Measurements from ENCODE around the gene ARHGAP6.

Gene ARHGAP6

GRCh38 chrX:11451151-11451550 is 214.6 kb downstream of the ARHGAP6 start:
- no peak for DNase-seq

GRCh38 chrX:11450354-11450753 is 215.4 kb downstream of the ARHGAP6 start:
- no peak for DNase-seq

DNA sequence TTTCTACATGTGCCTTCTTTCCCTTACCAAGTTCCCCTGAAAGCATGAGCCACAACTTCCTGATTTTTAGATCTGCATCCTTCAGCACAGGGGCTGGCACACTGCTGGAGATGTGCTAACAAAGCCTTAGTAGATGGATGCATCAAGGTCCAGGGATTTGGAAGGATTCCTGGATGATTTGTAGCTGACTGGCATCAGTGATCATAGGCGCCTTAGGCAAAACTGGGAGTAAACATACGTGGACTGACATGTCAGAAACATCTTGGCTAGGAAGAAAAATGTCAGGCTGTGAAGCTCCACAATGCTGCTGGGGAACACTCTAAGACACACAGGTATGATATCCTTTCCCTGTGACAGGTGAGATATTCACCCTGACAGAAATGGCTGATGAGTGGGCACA is 216.1 kb downstream of the ARHGAP6 start:
- DNase-seq = no peak

DNA sequence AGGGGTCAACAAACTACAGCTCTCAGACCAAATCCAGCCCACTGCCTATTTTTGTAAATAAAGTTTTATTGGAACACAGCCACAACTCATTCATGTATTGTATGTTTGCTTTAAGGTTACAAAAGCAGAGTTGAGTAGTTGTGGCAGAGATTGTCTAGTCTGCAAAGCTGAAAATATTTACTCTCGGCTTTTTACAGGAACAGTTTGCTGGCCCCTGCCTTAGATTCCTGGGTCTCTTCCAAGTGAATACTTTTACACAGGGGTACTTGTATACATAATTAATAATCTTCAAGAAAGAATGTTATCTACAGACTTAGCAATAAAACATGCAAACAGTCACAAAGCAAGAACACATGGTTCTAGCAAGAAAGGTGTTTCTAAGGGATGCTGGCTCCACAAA is 218.3 kb downstream of the ARHGAP6 start:
- no peak for DNase-seq

- DNase-seq = no peak
Measured at GRCh38 chrX:11446949-11447348, 218.8 kb downstream of the ARHGAP6 start.

- no peak for DNase-seq
Measured at GRCh38 chrX:11446336-11446735, 219.4 kb downstream of the ARHGAP6 start.

DNA sequence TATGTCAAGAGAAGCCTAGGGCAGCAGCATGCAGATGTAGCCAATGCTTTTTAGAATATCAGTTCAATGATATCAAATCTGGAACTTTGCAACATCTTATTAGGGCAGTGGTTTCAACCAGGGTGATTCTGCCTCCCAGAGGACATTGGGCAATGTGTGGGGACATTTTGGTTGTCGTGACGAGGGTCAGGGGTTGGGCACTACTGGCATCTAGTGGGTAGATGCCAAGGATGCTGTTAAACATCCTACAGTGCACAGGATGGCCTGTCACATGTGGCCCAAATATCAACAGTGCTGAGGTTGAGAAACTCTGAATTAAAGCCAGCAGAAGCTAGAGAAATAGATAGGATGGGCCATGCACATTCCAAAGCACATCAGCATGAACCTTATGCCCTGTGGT is 220.2 kb downstream of the ARHGAP6 start:
- DNase-seq = no peak

DNA sequence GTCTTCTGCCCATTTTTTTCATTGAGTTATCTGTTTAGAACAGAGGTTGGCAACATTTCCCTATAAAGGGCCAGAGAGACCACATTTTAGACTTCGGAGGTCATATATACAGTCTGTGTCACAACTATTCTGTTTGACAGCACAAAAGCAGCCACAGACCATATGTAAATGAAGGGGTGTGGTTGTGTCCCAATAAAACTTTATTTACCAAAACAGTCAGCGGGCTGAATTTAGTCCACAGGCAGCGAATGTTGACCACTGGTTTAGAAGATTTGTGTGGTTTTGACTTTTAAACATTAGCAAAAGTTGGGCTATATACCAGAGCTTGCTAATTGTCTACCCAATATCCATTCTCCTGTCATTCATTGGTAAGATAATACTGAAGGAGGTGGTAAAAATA is 221.7 kb downstream of the ARHGAP6 start:
- DNase-seq = no peak

DNA sequence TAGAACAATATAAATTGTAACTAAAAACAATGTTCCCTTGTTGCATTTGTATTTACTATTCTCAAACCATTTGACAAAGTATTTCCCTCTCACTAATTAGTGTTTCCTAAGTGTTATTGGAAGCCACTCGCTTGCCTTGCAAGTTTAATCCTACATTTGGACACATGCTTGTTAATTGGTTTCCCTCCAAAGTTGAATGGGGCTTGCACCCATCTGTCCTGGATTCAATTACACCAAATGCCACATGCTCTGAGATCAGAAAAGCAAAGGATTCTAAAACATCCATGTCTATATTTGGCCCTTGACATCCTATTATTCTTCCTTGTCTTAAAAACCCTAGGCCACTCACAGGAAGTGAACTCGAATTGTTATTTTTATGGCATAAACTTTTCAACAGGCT is 225.9 kb downstream of the ARHGAP6 start:
- no peak for DNase-seq

DNA sequence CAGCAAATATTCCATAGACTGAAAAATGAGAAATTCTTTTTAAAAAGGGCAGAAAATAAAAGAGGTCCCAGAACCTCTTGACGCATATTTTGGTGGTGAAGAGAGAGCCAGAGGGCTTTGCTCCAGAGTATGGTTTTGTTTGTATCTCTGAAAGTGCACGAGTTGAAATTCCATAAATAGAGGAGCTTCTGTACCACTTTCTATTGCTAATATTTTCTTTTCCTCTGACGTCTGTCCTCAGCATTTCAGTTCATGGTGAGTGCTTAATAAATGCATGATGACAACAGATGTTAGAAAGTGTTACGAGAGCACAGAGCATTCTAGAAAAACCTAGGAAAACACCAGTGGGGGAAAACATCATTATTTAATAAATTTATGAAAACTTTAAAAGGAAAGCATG is 227.0 kb downstream of the ARHGAP6 start:
- DNase-seq = no peak

- no peak for DNase-seq
Measured at GRCh38 chrX:11438380-11438723, 227.4 kb downstream of the ARHGAP6 start.

DNA sequence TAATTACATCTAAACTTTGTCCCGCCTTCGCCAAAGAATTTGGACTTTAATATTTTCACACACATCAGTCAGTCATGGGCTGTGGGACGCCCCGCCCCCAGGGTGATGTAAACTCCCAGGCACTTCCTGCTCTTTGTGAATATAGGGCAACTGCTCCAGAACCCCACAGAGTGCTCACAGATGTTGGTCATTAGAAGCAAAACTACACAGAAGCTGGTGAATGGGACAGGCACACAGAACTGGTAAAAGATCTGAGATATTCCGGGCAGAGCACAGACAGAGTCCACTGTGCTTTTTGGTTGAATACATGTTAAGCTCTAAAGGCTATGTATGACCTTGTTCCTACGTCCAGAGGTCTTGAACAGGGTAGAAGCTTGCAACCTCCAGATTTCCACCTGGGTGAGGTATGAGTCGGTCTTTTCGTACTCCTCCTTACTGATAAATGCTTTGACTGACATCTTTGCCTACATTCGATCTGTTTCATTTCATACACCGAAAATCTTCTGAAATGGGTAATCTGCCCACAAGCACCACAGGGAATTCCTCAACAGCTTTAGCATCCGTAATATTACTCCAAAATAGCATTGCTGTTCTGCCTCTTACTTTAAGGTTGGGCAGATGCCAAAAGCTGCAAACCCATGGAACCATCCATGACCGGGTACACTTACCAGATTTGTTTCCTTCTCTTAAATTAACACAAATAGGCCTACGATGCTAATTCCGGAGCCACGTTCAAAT is 227.9 kb downstream of the ARHGAP6 start:
- DNase-seq = no peak

DNA sequence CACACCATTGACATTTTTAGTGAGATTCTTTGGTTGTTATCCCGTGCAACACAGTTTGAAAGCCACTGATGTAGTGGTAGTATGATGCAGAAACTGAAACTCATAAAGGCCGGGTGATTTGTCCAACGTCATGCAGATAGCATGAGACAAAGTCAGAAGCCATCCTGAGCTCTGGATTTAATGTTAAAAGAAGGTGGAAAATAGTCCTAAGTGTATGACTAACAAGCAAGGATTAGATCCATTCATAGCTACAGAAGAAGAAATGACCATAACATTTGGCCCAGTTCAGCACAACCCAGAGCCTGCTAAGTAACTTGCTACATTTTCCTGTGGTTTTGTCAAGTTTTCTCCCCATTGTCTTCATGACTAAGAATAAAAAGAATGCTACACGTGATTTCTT is 230.2 kb downstream of the ARHGAP6 start:
- no peak for DNase-seq

GRCh38 chrX:11434607-11435006 is 231.1 kb downstream of the ARHGAP6 start:
- no peak for DNase-seq

DNA sequence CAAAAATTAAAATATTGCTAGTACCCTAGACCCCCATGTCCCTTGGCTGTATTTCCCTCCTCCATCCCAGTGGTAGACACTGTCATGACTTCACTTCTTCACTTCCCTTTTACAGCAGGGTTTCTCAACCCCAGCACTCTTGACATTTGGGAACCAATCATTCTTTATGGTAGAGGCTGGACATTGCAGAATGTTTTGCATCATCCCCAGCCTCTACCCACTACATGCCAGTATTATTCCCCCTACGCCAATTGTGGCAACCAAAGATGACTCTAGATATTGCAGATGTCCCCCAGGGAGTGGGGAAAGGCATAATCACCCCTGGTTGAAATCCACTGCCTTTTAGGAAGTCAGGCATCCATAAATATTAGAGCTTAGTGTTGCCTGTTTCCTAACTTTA is 233.9 kb downstream of the ARHGAP6 start:
- no peak for DNase-seq

GRCh38 chrX:11430271-11430670 is 235.4 kb downstream of the ARHGAP6 start:
- no peak for DNase-seq

GRCh38 chrX:11429538-11430085 is 236.1 kb downstream of the ARHGAP6 start:
- no peak for DNase-seq

GRCh38 chrX:11427453-11428071 is 238.2 kb downstream of the ARHGAP6 start:
- DNase-seq = no peak

DNA sequence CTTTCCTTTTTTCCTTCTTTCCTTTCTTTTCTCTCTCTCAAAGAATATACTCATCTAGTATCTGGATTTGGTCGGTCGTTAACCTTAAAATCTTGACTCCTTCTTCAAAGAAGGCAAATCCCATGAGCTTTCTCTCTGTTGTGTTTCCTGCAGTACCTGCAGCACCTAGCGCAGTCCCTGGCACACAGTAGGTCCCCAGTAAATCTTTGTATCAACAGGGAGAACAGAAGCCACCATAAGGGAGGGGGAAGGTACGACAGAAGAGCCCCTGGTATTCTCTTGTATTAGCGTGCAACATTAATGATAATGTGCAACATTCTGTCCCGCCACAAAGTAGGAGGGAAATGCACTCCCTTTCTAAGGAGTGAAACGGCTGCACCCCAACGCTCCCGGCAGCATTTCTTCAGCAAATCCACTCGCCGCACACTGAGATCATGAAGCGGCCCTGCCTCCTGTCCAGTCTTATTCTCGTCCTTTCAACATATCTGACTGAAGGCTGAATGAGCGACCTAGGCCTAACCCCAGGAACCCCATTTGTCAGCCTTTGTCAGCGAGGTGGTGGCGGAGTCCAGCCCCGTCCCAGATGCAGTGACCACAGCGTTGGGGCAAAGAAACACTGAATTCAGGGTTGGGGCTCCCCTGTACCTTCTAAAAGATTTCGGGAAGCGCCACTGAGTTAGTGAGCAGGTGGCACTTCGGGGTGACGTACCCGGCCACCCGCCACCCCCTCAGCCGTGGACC is 238.8 kb downstream of the ARHGAP6 start:
- no peak for DNase-seq

- DNase-seq = no peak
Measured at GRCh38 chrX:11424903-11425674, 240.6 kb downstream of the ARHGAP6 start.

GRCh38 chrX:11423949-11424348 is 241.8 kb downstream of the ARHGAP6 start:
- DNase-seq = no peak

- no peak for DNase-seq
Measured at GRCh38 chrX:11423362-11423818, 242.3 kb downstream of the ARHGAP6 start.

- no peak for DNase-seq
Measured at GRCh38 chrX:11422525-11422857, 243.2 kb downstream of the ARHGAP6 start.
